ENCODE results near the gene ZNF264.
"Not testable (repeated sequence)": the region's sequence is repeated elsewhere in the genome, so short reads cannot be mapped to it uniquely, and the experiment has no call there.

The ZNF264 gene

GRCh38 chr19:57171551-57172081, 19.7 kb upstream of the ZNF264 start:
- CTCF ChIA-PET, result no interaction called here
- POLR2A ChIA-PET, result no interaction called here
- DNase-seq (ENCODE audit: extremely low spot score), result peak; percentile 54
- TF ChIP-seq NFRKB (IDR thresholded peaks at IDR 0.05), result no peak
- TF ChIP-seq BHLHE40 (IDR thresholded peaks at IDR 0.05; ENCODE audit: borderline replicate concordance), result no peak
- no peak for TF ChIP-seq ELF4 (IDR thresholded peaks at IDR 0.05)
- TF ChIP-seq HDGF (IDR thresholded peaks at IDR 0.05; ENCODE audit: borderline replicate concordance), result no peak
- no peak for TF ChIP-seq CTBP1 (IDR thresholded peaks at IDR 0.05; ENCODE audit: borderline replicate concordance)
- no peak for TF ChIP-seq ARNT (IDR thresholded peaks at IDR 0.05)
- no peak for TF ChIP-seq TARDBP (IDR thresholded peaks at IDR 0.05)
- no peak for TF ChIP-seq SUZ12 (IDR thresholded peaks at IDR 0.05)

GRCh38 chr19:57190301-57190700, 999 bp upstream of the ZNF264 start:
- ChIA-PET CTCF (no interaction called here), POLR2A (no interaction called here)
- no peak for TF ChIP-seq ELF4 (IDR thresholded peaks at IDR 0.05)
- TF ChIP-seq FOXA1 (IDR thresholded peaks at IDR 0.05), result no peak
- no peak for TF ChIP-seq PKNOX1 (IDR thresholded peaks at IDR 0.05)
- TF ChIP-seq HDGF (IDR thresholded peaks at IDR 0.05; ENCODE audit: borderline replicate concordance), result no peak
- TF ChIP-seq BHLHE40 (IDR thresholded peaks at IDR 0.05; ENCODE audit: borderline replicate concordance), result no peak
- no peak for TF ChIP-seq ZNF384 (IDR thresholded peaks at IDR 0.05)
- TF ChIP-seq SP1 (IDR thresholded peaks at IDR 0.05), result no peak
- no peak for TF ChIP-seq L3MBTL2 (conservative IDR thresholded peaks at IDR 0.05)
- TF ChIP-seq FOXK2 (IDR thresholded peaks at IDR 0.05), result no peak
- TF ChIP-seq CTBP1 (IDR thresholded peaks at IDR 0.05; ENCODE audit: borderline replicate concordance), result no peak
- DNase-seq (ENCODE audit: extremely low spot score), result no peak

GRCh38 chr19:57192077-57192420, 749 bp downstream of the ZNF264 start:
- ChIA-PET CTCF (no interaction called here), POLR2A (interaction anchor here (0.9 to 1.3 kb wide), 2 partner anchors 7 to 18 kb away, joined by 4 to 5 read pairs; no protein-coding TSS in a partner anchor)
- no peak for DNase-seq (ENCODE audit: extremely low spot score)
- TF ChIP-seq CTBP1 (IDR thresholded peaks at IDR 0.05; ENCODE audit: borderline replicate concordance), result no peak
- no peak for TF ChIP-seq TARDBP (IDR thresholded peaks at IDR 0.05)

GRCh38 chr19:57192993-57193392, 1.7 kb downstream of the ZNF264 start:
- POLR2A ChIA-PET, result no interaction called here
- no peak for DNase-seq (ENCODE audit: extremely low spot score)
- CTCF ChIA-PET, result no interaction called here
- TF ChIP-seq FOXK2 (IDR thresholded peaks at IDR 0.05), result no peak
- no peak for TF ChIP-seq ELF4 (IDR thresholded peaks at IDR 0.05)
- no peak for TF ChIP-seq BHLHE40 (IDR thresholded peaks at IDR 0.05; ENCODE audit: borderline replicate concordance)
- no peak for TF ChIP-seq HDGF (IDR thresholded peaks at IDR 0.05; ENCODE audit: borderline replicate concordance)
- TF ChIP-seq L3MBTL2 (conservative IDR thresholded peaks at IDR 0.05), result no peak
- no peak for TF ChIP-seq ARNT (IDR thresholded peaks at IDR 0.05)
- no peak for TF ChIP-seq NFRKB (IDR thresholded peaks at IDR 0.05)
- TF ChIP-seq SP1 (IDR thresholded peaks at IDR 0.05), result no peak

- DNase-seq (ENCODE audit: extremely low spot score); POLR2A ChIA-PET; CTCF ChIA-PET: not testable (repeated sequence)
These were observed 6.6 kb downstream of the ZNF264 start for GRCh38 chr19:57197874-57198273.

GRCh38 chr19:57202160-57202559, 10.9 kb downstream of the ZNF264 start:
- CTCF ChIA-PET, result no interaction called here
- TF ChIP-seq ARNT (IDR thresholded peaks at IDR 0.05), result no peak
- POLR2A ChIA-PET, result no interaction called here
- DNase-seq (ENCODE audit: extremely low spot score), result no peak

- TF ChIP-seq NFRKB (IDR thresholded peaks at IDR 0.05), result no peak
- no peak for TF ChIP-seq FOXK2 (IDR thresholded peaks at IDR 0.05)
- no peak for TF ChIP-seq CTBP1 (IDR thresholded peaks at IDR 0.05; ENCODE audit: borderline replicate concordance)
- no peak for TF ChIP-seq FOXA1 (IDR thresholded peaks at IDR 0.05)
- no peak for TF ChIP-seq FOXM1 (IDR thresholded peaks at IDR 0.05; ENCODE audit: borderline replicate concordance)
- no peak for TF ChIP-seq TARDBP (IDR thresholded peaks at IDR 0.05)
- TF ChIP-seq L3MBTL2 (conservative IDR thresholded peaks at IDR 0.05), result no peak
- TF ChIP-seq BHLHE40 (IDR thresholded peaks at IDR 0.05; ENCODE audit: borderline replicate concordance), result no peak
- CTCF ChIA-PET, result no interaction called here
- no peak for DNase-seq (ENCODE audit: extremely low spot score)
- POLR2A ChIA-PET, result interaction anchor here (0.7 to 1.3 kb wide), 2 partner anchors 18 to 30 kb away, joined by 3 to 4 read pairs; partner anchors contain the start of gene ZNF805
These were observed 19.1 kb downstream of the ZNF264 start for GRCh38 chr19:57210381-57210780.

GRCh38 chr19:57212109-57212508, 20.8 kb downstream of the ZNF264 start:
- no peak for TF ChIP-seq FOXM1 (IDR thresholded peaks at IDR 0.05; ENCODE audit: borderline replicate concordance)
- no peak for TF ChIP-seq FOXA1 (IDR thresholded peaks at IDR 0.05)
- TF ChIP-seq SP1 (IDR thresholded peaks at IDR 0.05), result no peak
- no peak for TF ChIP-seq PKNOX1 (IDR thresholded peaks at IDR 0.05)
- TF ChIP-seq HDGF (IDR thresholded peaks at IDR 0.05; ENCODE audit: borderline replicate concordance), result no peak
- no peak for TF ChIP-seq CTBP1 (IDR thresholded peaks at IDR 0.05; ENCODE audit: borderline replicate concordance)
- no peak for TF ChIP-seq ARNT (IDR thresholded peaks at IDR 0.05)
- TF ChIP-seq ZNF384 (IDR thresholded peaks at IDR 0.05), result no peak
- TF ChIP-seq BHLHE40 (IDR thresholded peaks at IDR 0.05; ENCODE audit: borderline replicate concordance), result no peak
- TF ChIP-seq LEF1 (IDR thresholded peaks at IDR 0.05; ENCODE audit: borderline replicate concordance), result no peak
- no peak for TF ChIP-seq SUZ12 (IDR thresholded peaks at IDR 0.05)
- TF ChIP-seq L3MBTL2 (conservative IDR thresholded peaks at IDR 0.05), result no peak
- no peak for TF ChIP-seq TARDBP (IDR thresholded peaks at IDR 0.05)
- CTCF ChIA-PET, result no interaction called here

More at GRCh38 chr19:57212109-57212508, 20.8 kb downstream of the ZNF264 start:
- POLR2A ChIA-PET, result no interaction called here
- no peak for DNase-seq (ENCODE audit: extremely low spot score)
